HL-60/S4 treated with retinoic acid at 250 ng/mL for 4 days and 3 days (cell line): ENCODE measurements around the gene METTL17.

Experiments used
- in situ Hi-C: fragments of 300-500 bp; cut with MboI; formaldehyde crosslinking; loops from 2 replicates; pipeline ENCODE4 v1.7.0; 2022; ENCODE audit warnings: low sequenced_read_pairs

Gene METTL17

GRCh38 chr14:21022686-21023085, 32.9 kb downstream of the METTL17 start:
- in situ Hi-C loops, result no loop called here

- in situ Hi-C loops, result no loop called here
These were observed 33.4 kb downstream of the METTL17 start for GRCh38 chr14:21023174-21023573.

GRCh38 chr14:21023817-21024584, 34.2 kb downstream of the METTL17 start:
- in situ Hi-C loops, result no loop called here

GRCh38 chr14:21024585-21025370, 35.0 kb downstream of the METTL17 start, which contains the start of gene NDRG2:
Gene NDRG2 (minus strand): TSS chr14:21025061. CDS start chr14:21023315, 1,746 bp downstream.
- in situ Hi-C loops, result no loop called here

GRCh38 chr14:21025371-21026273, 35.8 kb downstream of the METTL17 start:
- in situ Hi-C loops, result no loop called here

- in situ Hi-C loops, result no loop called here
These were observed 36.7 kb downstream of the METTL17 start for GRCh38 chr14:21026274-21026987.

GRCh38 chr14:21026988-21027315, 37.2 kb downstream of the METTL17 start:
- in situ Hi-C loops, result no loop called here

- in situ Hi-C loops, result no loop called here
These were observed 40.1 kb downstream of the METTL17 start, which contains the start of gene TPPP2 for GRCh38 chr14:21029917-21030316. Gene TPPP2 (plus strand): TSS chr14:21030217. CDS start chr14:21030582, 365 bp downstream.

GRCh38 chr14:21030531-21030930, 40.8 kb downstream of the METTL17 start:
- in situ Hi-C loops, result no loop called here

- in situ Hi-C loops, result no loop called here
These were observed 42.7 kb downstream of the METTL17 start for GRCh38 chr14:21032326-21033132.

GRCh38 chr14:21033133-21033698, 43.4 kb downstream of the METTL17 start:
- in situ Hi-C loops, result no loop called here

GRCh38 chr14:21034707-21035106, 44.9 kb downstream of the METTL17 start, which contains the start of gene RNASE13:
Gene RNASE13 (minus strand): TSS chr14:21034807. CDS start chr14:21034288, 519 bp downstream.
- in situ Hi-C loops, result no loop called here

GRCh38 chr14:21036751-21037150, 47.0 kb downstream of the METTL17 start:
- in situ Hi-C loops, result no loop called here

GRCh38 chr14:21037156-21037555, 47.4 kb downstream of the METTL17 start:
- in situ Hi-C loops, result no loop called here

- in situ Hi-C loops, result no loop called here
These were observed 49.0 kb downstream of the METTL17 start for GRCh38 chr14:21038441-21039422.

- in situ Hi-C loops, result no loop called here
These were observed 50.0 kb downstream of the METTL17 start for GRCh38 chr14:21039585-21040369.

GRCh38 chr14:21040370-21040925, 50.7 kb downstream of the METTL17 start:
- in situ Hi-C loops, result no loop called here
